H1 (cell line): ENCODE results near the gene SLC24A3. TPM values are rescaled to one million over a fixed set of nuclear protein-coding genes. Genes with fewer than 3 reads are reported as not detected.

Experiments used
- CTCF ChIA-PET: fragments of 300-600 bp; sonication (Branson Sonifier 250); formaldehyde crosslinking; loops from one replicate; lab custom pipeline; 2021; ENCODE audit not compliant: partially characterized antibody; lab: Charles Lee
- POLR2A ChIA-PET: fragments of 300-600 bp; sonication (Branson Sonifier 250); formaldehyde crosslinking; loops from one replicate; lab custom pipeline; 2021; ENCODE audit warnings: inconsistent platforms; ENCODE audit not compliant: partially characterized antibody; lab: Charles Lee
- DNase-seq, 2 experiments: peaks; one replicate each; pipeline versions ENCODE4 v3.0.0 to v3.0.0-alpha.2; 2010 to 2022; ENCODE audit warnings: low spot score in 2 of 2, low read depth in 1 of 2, mixed read lengths in 1 of 2
- FAIRE-seq: peaks from 2 replicates; lab custom pipeline; 2011; peaks lifted over from hg19 to GRCh38; lab: Jason Lieb, UNC
- H2AFZ ChIP-seq: 2 replicates; pipeline ENCODE4 v1.8.1; 2012; ENCODE audit warnings: low read length, inconsistent platforms
- H2AK5ac ChIP-seq: 2 replicates; pipeline ENCODE4 v1.6.1; 2013; ENCODE audit warnings: low read depth, low read length
- H2BK120ac ChIP-seq: replicated peaks from 2 replicates; pipeline ENCODE3; 2013; ENCODE audit warnings: low read depth, low read length, inconsistent platforms
- H2BK12ac ChIP-seq: 2 replicates; pipeline ENCODE4 v1.6.1; 2013; ENCODE audit warnings: low read depth, low read length
- H2BK15ac ChIP-seq: 2 replicates; pipeline ENCODE4 v1.6.1; 2013; ENCODE audit warnings: low read length
- H2BK20ac ChIP-seq: 2 replicates; pipeline ENCODE4 v1.6.1; 2013; ENCODE audit warnings: low read length
- H2BK5ac ChIP-seq: 2 replicates; pipeline ENCODE4 v1.6.1; 2013; ENCODE audit warnings: low read depth, low read length
- H3K14ac ChIP-seq: 2 replicates; pipeline ENCODE4 v1.6.1; 2013; ENCODE audit warnings: inconsistent platforms; ENCODE audit not compliant: insufficient read length
- H3K18ac ChIP-seq: 2 replicates; pipeline ENCODE4 v1.6.1; 2013; ENCODE audit warnings: low read length; ENCODE audit errors: extremely low read depth
- H3K23ac ChIP-seq: 2 replicates; pipeline ENCODE4 v1.6.1; 2013; ENCODE audit warnings: inconsistent platforms; ENCODE audit not compliant: insufficient read length
- H3K23me2 ChIP-seq: 2 replicates; pipeline ENCODE4 v1.6.1; 2013; ENCODE audit warnings: low read depth, low read length
- H3K27ac ChIP-seq: 2 replicates; pipeline ENCODE4 v1.6.1; 2011; ENCODE audit warnings: low read depth, low read length, inconsistent platforms
- H3K27me3 ChIP-seq, 4 experiments: replicated peaks in 1 of 4; 1 replicate in 1 of 4; 2 replicates in 3 of 4; pipeline versions ENCODE4 v1.6.1 to v1.8.1; 2011 to 2013; ENCODE audit warnings: low read length in 3 of 4, mild to moderate bottlenecking in 3 of 4, inconsistent platforms in 2 of 4, mixed read lengths in 2 of 4, moderate library complexity in 1 of 4; ENCODE audit not compliant: control insufficient read depth in 3 of 4, insufficient read depth in 3 of 4; ENCODE audit errors: extremely low read depth in 1 of 4
- H3K36me3 ChIP-seq, 4 experiments: 2 replicates each; pipeline versions ENCODE4 v1.6.1 to v1.8.1; 2011 to 2013; ENCODE audit warnings: mild to moderate bottlenecking in 4 of 4, low read length in 3 of 4, moderate library complexity in 2 of 4, control low read depth in 1 of 4, inconsistent platforms in 1 of 4; ENCODE audit not compliant: insufficient read depth in 4 of 4, control insufficient read depth in 2 of 4
- H3K4ac ChIP-seq: replicated peaks from 2 replicates; pipeline ENCODE3; 2013; ENCODE audit warnings: low read length, low read depth, mixed read lengths, inconsistent platforms; ENCODE audit not compliant: insufficient read length
- H3K4me1 ChIP-seq, 4 experiments: replicated peaks in 1 of 4; 1 replicate in 1 of 4; 2 replicates in 3 of 4; pipeline versions ENCODE4 v1.6.1 to v1.8.1; 2011 to 2013; ENCODE audit warnings: low read length in 3 of 4, inconsistent platforms in 2 of 4, mixed read lengths in 1 of 4; ENCODE audit not compliant: insufficient read depth in 4 of 4, control insufficient read depth in 3 of 4
- H3K4me2 ChIP-seq, 2 experiments: 2 replicates each; pipeline versions ENCODE4 v1.6.1 to v1.8.1; 2011 to 2013; ENCODE audit warnings: low read depth in 2 of 2, low read length in 2 of 2, control low read depth in 1 of 2, inconsistent platforms in 1 of 2, mild to moderate bottlenecking in 1 of 2; ENCODE audit not compliant: insufficient read depth in 1 of 2
- H3K4me3 ChIP-seq, 4 experiments: fragments of 200-600, 300-600 bp in 1 of 4; sonication (generic), shearing (Covaris generic), sonication (Bioruptor Twin) in 1 of 4; 2 replicates each; pipeline versions ENCODE4 v1.5.1 to v1.8.1; 2011 to 2016; ENCODE audit warnings: low read length in 4 of 4, low read depth in 3 of 4, control low read depth in 2 of 4, inconsistent platforms in 2 of 4, mild to moderate bottlenecking in 2 of 4, mixed read lengths in 1 of 4, moderate library complexity in 1 of 4; ENCODE audit not compliant: insufficient read depth in 2 of 4; ENCODE audit errors: extremely low read depth in 1 of 4
- H3K56ac ChIP-seq: replicated peaks from 2 replicates; pipeline ENCODE3; 2013; ENCODE audit warnings: low read depth, mild to moderate bottlenecking, mixed read lengths, low read length, inconsistent platforms; ENCODE audit not compliant: insufficient read length
- H3K79me1 ChIP-seq: 2 replicates; pipeline ENCODE4 v1.6.1; 2013; ENCODE audit warnings: low read depth, low read length, control low read depth
- H3K79me2 ChIP-seq, 2 experiments: 2 replicates each; pipeline versions ENCODE4 v1.6.1 to v1.8.1; 2012 to 2013; ENCODE audit warnings: low read length in 2 of 2, mild to moderate bottlenecking in 2 of 2, inconsistent platforms in 1 of 2; ENCODE audit not compliant: insufficient read depth in 2 of 2, control insufficient read depth in 1 of 2
- H3K9ac ChIP-seq, 4 experiments: replicated peaks in 1 of 4; 1 replicate in 1 of 4; 2 replicates in 3 of 4; pipeline versions ENCODE4 v1.6.1 to v1.8.1; 2011 to 2013; ENCODE audit warnings: low read depth in 3 of 4, low read length in 3 of 4, control low read depth in 2 of 4, mild to moderate bottlenecking in 2 of 4, moderate library complexity in 2 of 4, inconsistent platforms in 1 of 4; ENCODE audit errors: extremely low read depth in 1 of 4
- H3K9me3 ChIP-seq, 2 experiments: 2 replicates each; pipeline versions ENCODE4 v1.6.1 to v1.8.1; 2012 to 2013; ENCODE audit warnings: mild to moderate bottlenecking in 2 of 2, moderate library complexity in 2 of 2, control low read depth in 1 of 2, inconsistent platforms in 1 of 2, low read depth in 1 of 2, low read length in 1 of 2, mixed read lengths in 1 of 2; ENCODE audit not compliant: insufficient read depth in 2 of 2
- H4K20me1 ChIP-seq, 2 experiments: replicated peaks in 1 of 2; 2 replicates each; pipeline versions ENCODE3 to v1.8.1; 2011 to 2013; ENCODE audit warnings: inconsistent platforms in 2 of 2, low read length in 2 of 2, mild to moderate bottlenecking in 1 of 2; ENCODE audit not compliant: insufficient read depth in 2 of 2, control insufficient read depth in 1 of 2
- H4K5ac ChIP-seq: 2 replicates; pipeline ENCODE4 v1.6.1; 2013; ENCODE audit warnings: low read length, low read depth, mixed read lengths, inconsistent platforms; ENCODE audit not compliant: insufficient read length
- H4K8ac ChIP-seq: 2 replicates; pipeline ENCODE4 v1.8.0; 2013; ENCODE audit warnings: mild to moderate bottlenecking, moderate library complexity, low read length, inconsistent platforms; ENCODE audit not compliant: insufficient read depth; ENCODE audit errors: extremely low read depth
- H4K91ac ChIP-seq: replicated peaks from 2 replicates; pipeline ENCODE3; 2013; ENCODE audit warnings: low read length, mixed read lengths, inconsistent platforms; ENCODE audit not compliant: insufficient read length
- BCL11A ChIP-seq, 2 experiments: IDR thresholded peaks; one replicate each; pipeline ENCODE4 v1.6.1; 2011; ENCODE audit warnings: low read depth in 2 of 2, low read length in 2 of 2, mild to moderate bottlenecking in 2 of 2
- CHD2 ChIP-seq: IDR thresholded peaks from 2 replicates; pipeline ENCODE4 v1.6.1; 2012; ENCODE audit warnings: low read length, improper control_type of control experiment
- EP300 ChIP-seq, 2 experiments: IDR thresholded peaks; 1 replicate in 1 of 2; 2 replicates in 1 of 2; pipeline ENCODE4 v1.6.1; 2011 to 2012; ENCODE audit warnings: low read depth in 2 of 2, low read length in 2 of 2, mild to moderate bottlenecking in 2 of 2, borderline replicate concordance in 1 of 2, inconsistent platforms in 1 of 2, moderate library complexity in 1 of 2
- KDM5A ChIP-seq: fragments of 200-600 bp; IDR thresholded peaks from 2 replicates; pipeline ENCODE4 v1.7.1; 2012; ENCODE audit warnings: mild to moderate bottlenecking, low read length, inconsistent platforms, mixed read lengths
- PHF8 ChIP-seq: fragments of 200-600 bp; sonication (generic); conservative IDR thresholded peaks from 2 replicates; pipeline ENCODE4 v1.7.1; 2012; ENCODE audit warnings: low read depth, mild to moderate bottlenecking, inconsistent platforms, low read length, moderate library complexity
- POLR2A ChIP-seq, 2 experiments: IDR thresholded peaks; 1 replicate in 1 of 2; 2 replicates in 1 of 2; pipeline ENCODE4 v1.6.1; 2011; ENCODE audit warnings: low read depth in 2 of 2, low read length in 2 of 2, mild to moderate bottlenecking in 2 of 2; ENCODE audit errors: control extremely low read depth in 1 of 2
- RBBP5 ChIP-seq: IDR thresholded peaks from 2 replicates; pipeline ENCODE4 v1.7.1; 2012; ENCODE audit warnings: low read depth, mild to moderate bottlenecking, inconsistent platforms, low read length, moderate library complexity, borderline replicate concordance
- SIN3A ChIP-seq, 2 experiments: IDR thresholded peaks in 1 of 2; conservative IDR thresholded peaks in 1 of 2; 2 replicates each; pipeline ENCODE4 v1.6.1; 2011 to 2012; ENCODE audit warnings: low read length in 2 of 2, improper control_type of control experiment in 1 of 2, low read depth in 1 of 2, mild to moderate bottlenecking in 1 of 2
- SP4 ChIP-seq: IDR thresholded peaks from 2 replicates; pipeline ENCODE4 v1.6.1; 2012; ENCODE audit warnings: low read length, inconsistent platforms
- TAF1 ChIP-seq: IDR thresholded peaks from 2 replicates; pipeline ENCODE4 v1.6.1; 2011; ENCODE audit warnings: mild to moderate bottlenecking, low read depth, low read length
- TEAD4 ChIP-seq: IDR thresholded peaks from 2 replicates; pipeline ENCODE4 v1.6.1; 2012; ENCODE audit warnings: low read depth, low read length, inconsistent platforms, mixed read lengths
- YY1 ChIP-seq: IDR thresholded peaks from 2 replicates; pipeline ENCODE4 v1.6.1; 2011; ENCODE audit warnings: low read depth, mild to moderate bottlenecking, low read length
- WGBS, 2 experiments: shearing (Covaris generic) in 1 of 2; methylation state at CpG; one replicate each; pipeline versions ENCODE4 v1.1.6 to v1.1.7; 2013 to 2015; ENCODE audit warnings: low lambda C conversion rate in 2 of 2, mixed read lengths in 2 of 2, inconsistent platforms in 1 of 2, low coverage in 1 of 2, missing lambda C conversion rate in 1 of 2; ENCODE audit not compliant: insufficient replicate concordance in 2 of 2, insufficient coverage in 1 of 2, insufficient read length in 1 of 2; ENCODE audit errors: extremely low coverage in 1 of 2, missing lambda C conversion rate in 1 of 2; 5-methylcytosine and 5-hydroxymethylcytosine counted together
- polyA plus RNA-seq, 7 experiments: library from polyadenylated mRNA; depleted of rRNA in 3 of 7; stranded (reverse) in 5 of 7; unstranded in 2 of 7; fragments of >200 nt in 5 of 7; fragments of 200-250 nt in 2 of 7; gene quantifications; 1 replicate in 5 of 7; 2 replicates in 1 of 7; 4 replicates in 1 of 7; pipeline versions ENCODE4 v1.2.1 to v1.2.3, GENCODE V29; 2011 to 2013; ENCODE audit warnings: missing spikeins in 2 of 7, mixed read lengths in 2 of 7
- total RNA-seq: library from RNA; stranded (reverse); fragmentation: NEBNext Ultra II Directional; extraction: Animal tissue kit (Norgen Biotek cat#: 25700); gene quantifications from 2 replicates; pipeline ENCODE4 v1.2.1, GENCODE V29; 2021

SLC24A3 gene
- total and polyA plus RNA-seq, 2 of the 8 experiments (the other 6 are each of a cell fraction or from before 2014, with no cell fraction given), result 4.5 to 6.3 TPM

- Histone ChIP-seq H4K5ac (no peak overlapping the region), H4K8ac (peak overlapping the region; percentile 72), H3K23ac (no peak overlapping the region), H2BK15ac (no peak overlapping the region), H3K79me1 (no peaks in the 10 kb centered on the region), H3K27me3 (peaks cover 0 to 16% (median 10%) of the 10 kb centered on the region in 4 experiments; a peak in 4 of 7 replicates), H3K79me2 (no peaks in the 10 kb centered on the region), H3K4ac (no peak overlapping the region), H3K9ac (peak overlapping the region in 3 of 4 experiments; percentile 38 to 45 (median 39); a peak in 4 of 7 replicates), H3K23me2 (peaks cover 13% of the 10 kb centered on the region), H3K14ac (no peak overlapping the region), H2BK12ac (no peak overlapping the region), H3K4me3 (peak overlapping the region; percentile 78 to 89 (median 82)), H3K9me3 (no peaks in the 10 kb centered on the region), H3K4me1 (peaks cover 0 to 4% (median 0%) of the 10 kb centered on the region in 4 experiments; a peak in 2 of 7 replicates), H3K4me2 (peak overlapping the region; percentile 81 to 99), H4K20me1 (peaks cover 0 to 2% of the 10 kb centered on the region in 2 experiments), H2BK120ac (no peak overlapping the region), H3K18ac (peak overlapping the region; percentile 60; the same call in 1 of the 2 replicates), H2AK5ac (no peak overlapping the region), H2BK20ac (no peak overlapping the region), H2AFZ (peak overlapping the region; percentile 91), H3K56ac (no peak overlapping the region), H3K36me3 (no peaks in the 10 kb centered on the region), H2BK5ac (no peak overlapping the region; the same call in 1 of the 2 replicates), H4K91ac (no peak overlapping the region), H3K27ac (no peak overlapping the region)
- DNase-seq (peak; percentile 88 to 90), FAIRE-seq (peak; percentile 73)
- CTCF ChIA-PET, result interaction anchor here (1.0 to 1.7 kb wide), 5 partner anchors 14 to 66 kb away, joined by 3 to 5 read pairs (median 4); no protein-coding TSS in a partner anchor
- POLR2A ChIA-PET, result interaction anchor here (1.1 to 3.5 kb wide), 3 partner anchors 12 to 18 kb away, joined by 4 to 8 read pairs (median 6); no protein-coding TSS in a partner anchor
- WGBS, 2 experiments, result 2% methylated on average over 38 of the region's 45 CpGs; no CpG with 5 or more reads in 1 of the 2 experiments
- 0 out of 2 replicates have a peak, but pooled peaks have one; percentile 19 for TF ChIP-seq PHF8
- no peak; the same call in 1 of the 2 replicates for TF ChIP-seq CHD2
- peak; percentile 54 to 65; a peak in 1 of 4 replicates for TF ChIP-seq SIN3A (conservative IDR thresholded peaks at IDR 0.05 in 1 of 2, IDR thresholded peaks at IDR 0.05 in 1 of 2; ENCODE audit: low read depth in 1 of 2, low read length in 2 of 2)
- no peak for TF ChIP-seq KDM5A
- TF ChIP-seq SP4, result no peak
- TF ChIP-seq TAF1, result 0 out of 2 replicates have a peak, but pooled peaks have one; percentile 28
- TF ChIP-seq TEAD4, result 0 out of 2 replicates have a peak, but pooled peaks have one; percentile 9
- no peak for TF ChIP-seq BCL11A (IDR thresholded peaks at IDR 0.05; ENCODE audit: low read depth in 2 of 2, low read length in 2 of 2)
- 0 out of 3 replicates have a peak, but pooled peaks of 1 of the 2 experiments have one; percentile 23 for TF ChIP-seq POLR2A (IDR thresholded peaks at IDR 0.05; ENCODE audit: control extremely low read depth in 1 of 2, low read depth in 2 of 2, low read length in 2 of 2)
- no peak for TF ChIP-seq EP300 (IDR thresholded peaks at IDR 0.05; ENCODE audit: borderline replicate concordance in 1 of 2, low read depth in 2 of 2, low read length in 2 of 2)
- peak; percentile 27; the same call in 1 of the 2 replicates for TF ChIP-seq YY1
- peak; percentile 38; the same call in 1 of the 2 replicates for TF ChIP-seq RBBP5
Measured at GRCh38 chr20:19757487-19758132, 545.2 kb downstream of the SLC24A3 start.
